GM12873 (cell line): ENCODE measurements around the gene DYNC1LI1.

Experiments used
- TF ChIP-seq, protein P1 (sequence below): IDR thresholded peaks from 2 replicates; pipeline ENCODE4 v1.5.1; 2012; ENCODE audit warnings: low read depth, mild to moderate bottlenecking, moderate library complexity, low read length, control low read depth; ENCODE audit not compliant: insufficient read depth; ENCODE audit errors: missing control alignments

DYNC1LI1 gene

DNA sequence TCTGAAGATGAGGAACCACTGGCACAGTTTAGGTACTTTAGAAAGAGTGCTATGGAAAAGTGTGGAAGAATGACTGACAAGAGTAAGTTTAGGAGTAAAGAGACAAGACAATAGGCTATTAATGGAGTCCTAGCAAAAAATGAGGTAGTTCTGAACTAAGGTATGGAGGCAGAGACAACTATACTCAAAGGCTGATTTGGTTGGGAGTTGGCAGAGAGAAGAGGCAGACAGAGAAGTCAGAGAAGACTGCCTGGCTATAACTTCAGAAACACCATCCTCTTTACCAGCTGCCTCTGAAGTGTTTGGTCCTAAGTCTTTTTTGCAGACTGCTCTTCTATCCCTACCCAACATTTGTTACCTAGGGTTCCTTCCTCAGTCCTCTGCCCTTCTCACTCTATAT lies 19.2 kb downstream of the DYNC1LI1 start:
- TF ChIP-seq, protein P1, sequence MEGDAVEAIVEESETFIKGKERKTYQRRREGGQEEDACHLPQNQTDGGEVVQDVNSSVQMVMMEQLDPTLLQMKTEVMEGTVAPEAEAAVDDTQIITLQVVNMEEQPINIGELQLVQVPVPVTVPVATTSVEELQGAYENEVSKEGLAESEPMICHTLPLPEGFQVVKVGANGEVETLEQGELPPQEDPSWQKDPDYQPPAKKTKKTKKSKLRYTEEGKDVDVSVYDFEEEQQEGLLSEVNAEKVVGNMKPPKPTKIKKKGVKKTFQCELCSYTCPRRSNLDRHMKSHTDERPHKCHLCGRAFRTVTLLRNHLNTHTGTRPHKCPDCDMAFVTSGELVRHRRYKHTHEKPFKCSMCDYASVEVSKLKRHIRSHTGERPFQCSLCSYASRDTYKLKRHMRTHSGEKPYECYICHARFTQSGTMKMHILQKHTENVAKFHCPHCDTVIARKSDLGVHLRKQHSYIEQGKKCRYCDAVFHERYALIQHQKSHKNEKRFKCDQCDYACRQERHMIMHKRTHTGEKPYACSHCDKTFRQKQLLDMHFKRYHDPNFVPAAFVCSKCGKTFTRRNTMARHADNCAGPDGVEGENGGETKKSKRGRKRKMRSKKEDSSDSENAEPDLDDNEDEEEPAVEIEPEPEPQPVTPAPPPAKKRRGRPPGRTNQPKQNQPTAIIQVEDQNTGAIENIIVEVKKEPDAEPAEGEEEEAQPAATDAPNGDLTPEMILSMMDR, result no peak

DNA sequence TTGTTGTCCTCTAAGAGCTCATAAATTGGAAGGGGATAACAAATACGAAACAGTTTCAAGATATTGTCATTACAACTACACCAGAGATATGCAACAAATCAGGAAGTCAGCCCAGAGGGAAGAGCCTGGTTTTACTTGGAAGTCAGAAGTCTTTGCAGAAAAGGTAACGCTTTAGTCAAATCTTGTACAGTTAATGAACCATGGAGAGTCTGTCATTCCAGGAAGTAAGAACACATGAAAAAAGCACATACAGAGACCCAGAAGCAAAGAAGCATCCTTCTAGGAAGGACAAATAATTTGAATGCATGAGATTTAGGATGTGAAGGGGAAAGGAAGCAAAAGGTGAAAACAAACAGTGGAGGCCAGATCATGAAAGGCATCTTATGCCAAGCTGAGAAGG lies 19.6 kb downstream of the DYNC1LI1 start:
- TF ChIP-seq, protein P1, result no peak

DNA sequence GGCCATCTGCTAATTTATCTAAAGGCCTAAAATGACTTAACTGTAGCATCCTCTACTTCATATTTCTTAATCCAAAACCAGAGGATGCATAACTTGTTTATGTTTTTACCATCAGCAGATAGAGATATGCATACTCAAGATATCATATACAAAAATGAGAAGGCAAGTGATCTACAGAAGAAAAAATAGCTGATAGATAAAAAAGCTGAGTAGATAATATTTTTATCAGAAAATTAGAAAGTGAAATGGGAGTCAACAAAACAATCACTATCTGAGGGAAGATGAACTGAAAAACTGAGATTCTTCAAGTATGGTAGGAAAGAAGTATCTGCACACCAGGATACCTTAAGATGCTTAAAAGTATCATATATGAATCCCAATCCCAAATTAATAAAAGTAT lies 25.4 kb downstream of the DYNC1LI1 start:
- TF ChIP-seq, protein P1, result no peak

DNA sequence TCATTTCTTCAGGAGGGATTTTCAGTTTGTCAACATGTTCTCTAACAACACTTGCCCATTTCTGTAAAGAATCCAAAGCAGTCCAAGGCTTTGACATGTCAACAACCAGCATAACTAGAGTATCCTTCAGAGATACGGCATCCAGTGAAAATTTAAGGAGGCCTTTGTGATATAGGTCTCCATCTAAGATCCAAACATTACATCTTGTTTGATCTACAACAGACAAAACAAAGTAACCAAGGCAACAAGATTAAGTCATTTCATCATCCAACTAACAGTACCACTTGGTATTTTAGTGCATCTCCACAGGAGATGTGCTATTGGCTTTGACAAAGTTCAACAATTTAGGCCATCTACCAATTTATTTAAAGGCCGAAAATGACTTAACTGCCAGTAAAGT lies 25.8 kb downstream of the DYNC1LI1 start:
- TF ChIP-seq, protein P1, result no peak

DNA sequence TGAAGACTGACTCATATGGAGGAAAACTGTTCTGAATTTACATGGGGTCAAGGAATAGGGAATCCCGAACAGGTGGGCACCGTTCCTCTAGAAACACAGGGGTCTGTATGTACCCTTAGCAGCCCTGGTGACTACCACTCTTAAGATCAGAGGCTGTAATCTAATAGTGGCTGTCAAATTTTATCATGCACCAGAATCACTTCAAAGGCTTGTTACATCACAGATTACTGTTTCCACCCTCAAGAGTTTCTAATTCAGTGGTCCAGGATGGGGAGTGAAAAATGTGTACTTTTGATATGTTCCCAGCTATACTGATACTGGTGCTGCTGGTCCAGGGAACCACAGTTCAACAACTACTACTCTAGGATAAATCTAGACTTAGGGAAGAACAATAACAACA lies 27.9 kb downstream of the DYNC1LI1 start:
- TF ChIP-seq, protein P1, result no peak

DNA sequence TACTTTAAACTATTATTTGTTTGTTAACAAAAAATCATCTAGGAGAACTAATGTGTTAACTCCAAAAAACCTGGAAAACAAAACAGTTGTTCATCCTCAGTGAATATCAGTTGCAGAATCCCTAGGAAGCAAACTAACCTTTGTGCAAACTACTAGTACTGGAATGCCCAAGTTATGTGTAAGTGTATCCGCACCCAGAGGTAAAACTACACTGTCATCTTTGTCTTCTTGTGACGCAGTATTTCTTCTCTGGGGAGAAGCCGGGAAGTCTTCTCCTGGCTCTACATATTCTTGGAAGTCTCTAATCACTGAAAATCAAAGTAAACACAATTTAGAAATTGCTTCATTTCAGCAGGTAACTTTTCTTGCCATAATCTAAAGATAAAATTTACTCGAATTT lies 29.8 kb downstream of the DYNC1LI1 start:
- TF ChIP-seq, protein P1, result no peak

DNA sequence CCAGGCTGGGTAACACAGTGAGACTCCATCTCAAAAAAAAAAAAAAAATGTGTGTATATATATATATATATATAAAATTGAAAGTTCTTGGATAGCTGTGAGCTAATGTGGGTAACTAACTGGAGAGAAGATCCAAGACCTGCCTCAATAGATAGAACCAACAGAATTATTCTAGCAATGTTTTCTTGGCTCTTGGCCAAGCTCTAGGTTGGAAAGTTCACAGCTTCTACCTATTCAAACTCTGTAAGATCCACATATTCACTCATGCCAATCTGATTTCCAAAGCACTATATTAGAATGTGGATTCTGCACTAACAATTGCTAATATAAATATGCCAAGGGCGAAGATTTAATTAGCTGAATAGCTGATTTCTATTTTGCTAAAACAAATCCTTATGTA lies 38.2 kb downstream of the DYNC1LI1 start:
- TF ChIP-seq, protein P1, result no peak

DNA sequence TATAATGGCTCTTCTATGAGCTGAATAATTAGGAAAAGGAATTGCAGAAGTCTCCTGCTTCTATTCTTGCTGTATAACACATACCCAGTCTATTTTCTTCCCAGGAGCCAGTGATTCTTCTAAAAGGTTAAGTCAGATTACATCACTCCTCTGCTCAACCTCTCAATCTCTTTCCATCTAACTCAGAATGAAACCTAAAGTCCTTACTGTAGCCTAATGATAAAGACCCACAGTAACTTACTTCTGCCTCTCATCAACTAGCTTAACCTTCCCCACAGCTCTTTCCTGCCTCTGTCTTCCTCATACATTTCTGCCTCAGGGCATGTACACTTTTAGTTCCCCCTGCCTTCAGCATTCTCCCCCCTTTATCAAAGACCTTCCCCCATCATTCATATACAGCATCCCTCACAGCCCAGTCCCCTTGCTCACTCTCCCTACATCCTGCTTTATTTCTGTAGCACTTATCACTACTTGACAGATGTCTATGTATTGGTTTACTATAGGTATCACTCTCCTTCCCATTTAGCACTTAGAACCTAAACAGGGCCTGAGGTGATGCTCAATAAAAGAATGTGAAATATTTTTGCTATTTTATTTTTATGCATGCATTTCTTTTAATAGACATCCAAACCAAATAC lies 39.5 kb downstream of the DYNC1LI1 start:
- TF ChIP-seq, protein P1, result no peak
